GM10248 (cell line): ENCODE results near the gene IRF2.

Source experiments
- CTCF ChIA-PET: fragments of 300-600 bp; sonication (Branson Sonifier 250); formaldehyde crosslinking; extraction: SDS; loops from one replicate; lab custom pipeline; 2021; ENCODE audit warnings: antibody characterized with exemption; lab: Yijun Ruan, JAX
- POLR2A ChIA-PET: fragments of 350-650 bp; sonication (Branson Sonifier 250); formaldehyde crosslinking; extraction: SDS; loops from one replicate; lab custom pipeline; 2020; ENCODE audit warnings: antibody characterized with exemption; lab: Yijun Ruan, JAX
- DNase-seq: peaks from one replicate; pipeline ENCODE4 v3.0.0; 2012; ENCODE audit errors: extremely low spot score
- TF ChIP-seq, protein P1 (sequence below): IDR thresholded peaks from 2 replicates; pipeline ENCODE4 v1.5.1; 2012; ENCODE audit warnings: mild to moderate bottlenecking, low read depth; ENCODE audit errors: extremely low read depth, missing control alignments, control extremely low read depth

IRF2 gene

GRCh38 chr4:184413261-184414046, 60.9 kb downstream of the IRF2 start:
- POLR2A ChIA-PET = no interaction called here
- CTCF ChIA-PET = interaction anchor here (0.9 to 1.1 kb wide), 3 partner anchors 8 to 150 kb away, joined by 3 to 4 read pairs (median 3); no protein-coding TSS in a partner anchor
- TF ChIP-seq, protein P1, sequence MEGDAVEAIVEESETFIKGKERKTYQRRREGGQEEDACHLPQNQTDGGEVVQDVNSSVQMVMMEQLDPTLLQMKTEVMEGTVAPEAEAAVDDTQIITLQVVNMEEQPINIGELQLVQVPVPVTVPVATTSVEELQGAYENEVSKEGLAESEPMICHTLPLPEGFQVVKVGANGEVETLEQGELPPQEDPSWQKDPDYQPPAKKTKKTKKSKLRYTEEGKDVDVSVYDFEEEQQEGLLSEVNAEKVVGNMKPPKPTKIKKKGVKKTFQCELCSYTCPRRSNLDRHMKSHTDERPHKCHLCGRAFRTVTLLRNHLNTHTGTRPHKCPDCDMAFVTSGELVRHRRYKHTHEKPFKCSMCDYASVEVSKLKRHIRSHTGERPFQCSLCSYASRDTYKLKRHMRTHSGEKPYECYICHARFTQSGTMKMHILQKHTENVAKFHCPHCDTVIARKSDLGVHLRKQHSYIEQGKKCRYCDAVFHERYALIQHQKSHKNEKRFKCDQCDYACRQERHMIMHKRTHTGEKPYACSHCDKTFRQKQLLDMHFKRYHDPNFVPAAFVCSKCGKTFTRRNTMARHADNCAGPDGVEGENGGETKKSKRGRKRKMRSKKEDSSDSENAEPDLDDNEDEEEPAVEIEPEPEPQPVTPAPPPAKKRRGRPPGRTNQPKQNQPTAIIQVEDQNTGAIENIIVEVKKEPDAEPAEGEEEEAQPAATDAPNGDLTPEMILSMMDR = no peak
- no peak for DNase-seq

- TF ChIP-seq, protein P1 = no peak
- ChIA-PET CTCF (interaction anchor here (1.0 to 2.6 kb wide), 2 partner anchors 10 to 147 kb away, joined by 4 to 11 read pairs; no protein-coding TSS in a partner anchor), POLR2A (no interaction called here)
- no peak for DNase-seq
Observed at GRCh38 chr4:184410748-184411147, 63.6 kb downstream of the IRF2 start.

DNA sequence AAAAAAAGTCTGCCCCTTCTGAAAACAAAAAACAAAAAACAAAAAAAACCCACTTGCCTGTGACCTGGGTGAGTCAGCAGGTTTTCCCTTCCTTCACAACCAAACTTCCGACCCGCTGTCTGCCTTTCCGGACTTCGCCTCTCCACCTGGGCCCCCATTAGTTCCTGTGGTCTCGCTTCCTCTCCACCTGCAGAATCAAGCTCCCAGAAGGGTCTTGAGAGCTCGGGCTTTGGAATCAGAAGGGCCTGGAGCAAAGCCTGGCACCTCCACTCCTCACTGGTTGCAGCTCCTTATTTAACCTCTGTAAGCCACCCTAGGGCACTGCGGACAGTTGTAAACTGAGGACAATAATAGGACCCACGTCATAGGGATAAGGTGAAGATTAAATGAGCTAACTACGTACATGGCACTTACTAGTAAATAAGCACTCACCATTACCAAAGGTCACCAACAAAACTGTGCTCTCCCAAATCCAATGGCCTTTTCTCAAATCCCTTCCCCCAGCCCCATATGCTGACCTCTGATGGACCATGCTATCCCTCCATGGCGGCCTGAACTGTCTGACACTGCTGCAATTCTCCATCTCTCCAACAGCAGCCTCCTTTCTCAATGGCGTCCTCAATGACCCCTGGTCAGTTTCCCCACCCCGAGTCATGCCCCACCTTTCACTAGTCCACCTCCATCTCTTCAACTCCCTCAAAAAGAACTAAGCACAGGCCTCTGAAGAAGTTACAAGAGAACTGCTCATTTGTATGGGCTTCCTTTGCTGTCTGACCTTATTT, 64.2 kb downstream of the IRF2 start:
- DNase-seq = peak; percentile 43
- ChIA-PET POLR2A (interaction anchor here (0.7 kb wide), 1 partner anchor 49 kb away, joined by 3 read pairs; no protein-coding TSS in a partner anchor), CTCF (interaction anchor here (1.0 to 2.6 kb wide), 2 partner anchors 10 to 146 kb away, joined by 4 to 11 read pairs; no protein-coding TSS in a partner anchor)
- TF ChIP-seq, protein P1 = no peak

DNA sequence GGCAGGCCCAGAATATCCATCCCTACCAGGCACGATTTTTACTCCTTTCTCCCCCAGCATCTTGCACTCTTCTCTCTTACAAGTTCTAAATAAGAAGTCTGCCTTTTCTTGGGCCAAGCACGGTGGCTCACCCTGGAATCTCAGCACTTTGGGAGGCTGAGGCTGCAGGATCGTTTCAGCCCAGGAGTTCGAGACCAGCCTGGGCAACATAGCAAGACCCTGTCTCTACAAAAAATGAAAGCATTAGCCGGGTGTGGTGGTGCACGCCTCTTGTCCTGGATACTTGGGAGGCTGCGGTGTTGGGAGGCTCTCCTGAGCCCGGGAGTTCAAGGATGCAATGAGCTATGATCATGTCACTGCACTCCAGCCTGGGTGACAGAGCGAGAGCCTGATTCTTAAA, 64.8 kb downstream of the IRF2 start:
- ChIA-PET CTCF (interaction anchor here (1.0 to 2.6 kb wide), 4 partner anchors 8 to 145 kb away, joined by 3 to 11 read pairs (median 7); no protein-coding TSS in a partner anchor), POLR2A (interaction anchor here (0.7 kb wide), 1 partner anchor 50 kb away, joined by 3 read pairs; no protein-coding TSS in a partner anchor)
- no peak for DNase-seq
- TF ChIP-seq, protein P1 = no peak

GRCh38 chr4:184408684-184409081, 65.7 kb downstream of the IRF2 start:
- ChIA-PET CTCF (interaction anchor here (1.0 to 2.6 kb wide), 4 partner anchors 9 to 144 kb away, joined by 3 to 11 read pairs (median 7); no protein-coding TSS in a partner anchor), POLR2A (no interaction called here)
- DNase-seq = no peak
- TF ChIP-seq, protein P1 = no peak
